ENCODE results near the gene GUSB.

DNA sequence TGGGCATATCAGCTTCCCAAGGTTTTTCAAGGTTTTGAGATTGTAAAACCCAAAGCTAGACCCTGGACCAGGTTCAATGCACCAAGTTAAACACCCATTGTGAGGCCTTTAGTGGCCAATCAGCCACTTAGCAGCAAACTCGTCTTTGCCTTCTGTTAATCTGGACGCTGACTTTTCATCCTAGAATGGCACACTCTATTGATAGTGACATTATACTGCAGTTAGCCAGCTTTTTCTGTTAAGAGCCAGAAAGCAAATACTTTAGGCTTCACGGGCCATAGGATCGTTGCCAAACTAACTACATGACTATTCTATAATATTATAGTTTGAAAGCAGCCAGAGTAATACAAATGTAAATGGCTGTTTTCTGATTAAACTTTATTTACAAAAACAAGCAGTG, 57.8 kb downstream of the GUSB start:
- TF ChIP-seq, protein P1, sequence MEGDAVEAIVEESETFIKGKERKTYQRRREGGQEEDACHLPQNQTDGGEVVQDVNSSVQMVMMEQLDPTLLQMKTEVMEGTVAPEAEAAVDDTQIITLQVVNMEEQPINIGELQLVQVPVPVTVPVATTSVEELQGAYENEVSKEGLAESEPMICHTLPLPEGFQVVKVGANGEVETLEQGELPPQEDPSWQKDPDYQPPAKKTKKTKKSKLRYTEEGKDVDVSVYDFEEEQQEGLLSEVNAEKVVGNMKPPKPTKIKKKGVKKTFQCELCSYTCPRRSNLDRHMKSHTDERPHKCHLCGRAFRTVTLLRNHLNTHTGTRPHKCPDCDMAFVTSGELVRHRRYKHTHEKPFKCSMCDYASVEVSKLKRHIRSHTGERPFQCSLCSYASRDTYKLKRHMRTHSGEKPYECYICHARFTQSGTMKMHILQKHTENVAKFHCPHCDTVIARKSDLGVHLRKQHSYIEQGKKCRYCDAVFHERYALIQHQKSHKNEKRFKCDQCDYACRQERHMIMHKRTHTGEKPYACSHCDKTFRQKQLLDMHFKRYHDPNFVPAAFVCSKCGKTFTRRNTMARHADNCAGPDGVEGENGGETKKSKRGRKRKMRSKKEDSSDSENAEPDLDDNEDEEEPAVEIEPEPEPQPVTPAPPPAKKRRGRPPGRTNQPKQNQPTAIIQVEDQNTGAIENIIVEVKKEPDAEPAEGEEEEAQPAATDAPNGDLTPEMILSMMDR (conservative IDR thresholded peaks at IDR 0.05; ENCODE audit: low read depth in 2 of 2) = no peak
- TF ChIP-seq EZH2 (IDR thresholded peaks at IDR 0.05; ENCODE audit: low read depth, unreplicated experiment) (no peak), POLR2AphosphoS5 (IDR thresholded peaks at IDR 0.05; ENCODE audit: low read depth) (no peak), NANOG (IDR thresholded peaks at IDR 0.05; ENCODE audit: borderline replicate concordance) (no peak), EZH2phosphoT487 (IDR thresholded peaks at IDR 0.05; ENCODE audit: unreplicated experiment) (no peak), JUNB (IDR thresholded peaks at IDR 0.05; ENCODE audit: unreplicated experiment) (no peak), CREB1 (CRISPR knock-in tag; IDR thresholded peaks at IDR 0.05; ENCODE audit: low read depth) (no peak), ZNF114 (CRISPR knock-in tag; IDR thresholded peaks at IDR 0.05) (no peak), STAT1 (IDR thresholded peaks at IDR 0.05; ENCODE audit: unreplicated experiment) (no peak)
- TF ChIP-seq, protein P2, sequence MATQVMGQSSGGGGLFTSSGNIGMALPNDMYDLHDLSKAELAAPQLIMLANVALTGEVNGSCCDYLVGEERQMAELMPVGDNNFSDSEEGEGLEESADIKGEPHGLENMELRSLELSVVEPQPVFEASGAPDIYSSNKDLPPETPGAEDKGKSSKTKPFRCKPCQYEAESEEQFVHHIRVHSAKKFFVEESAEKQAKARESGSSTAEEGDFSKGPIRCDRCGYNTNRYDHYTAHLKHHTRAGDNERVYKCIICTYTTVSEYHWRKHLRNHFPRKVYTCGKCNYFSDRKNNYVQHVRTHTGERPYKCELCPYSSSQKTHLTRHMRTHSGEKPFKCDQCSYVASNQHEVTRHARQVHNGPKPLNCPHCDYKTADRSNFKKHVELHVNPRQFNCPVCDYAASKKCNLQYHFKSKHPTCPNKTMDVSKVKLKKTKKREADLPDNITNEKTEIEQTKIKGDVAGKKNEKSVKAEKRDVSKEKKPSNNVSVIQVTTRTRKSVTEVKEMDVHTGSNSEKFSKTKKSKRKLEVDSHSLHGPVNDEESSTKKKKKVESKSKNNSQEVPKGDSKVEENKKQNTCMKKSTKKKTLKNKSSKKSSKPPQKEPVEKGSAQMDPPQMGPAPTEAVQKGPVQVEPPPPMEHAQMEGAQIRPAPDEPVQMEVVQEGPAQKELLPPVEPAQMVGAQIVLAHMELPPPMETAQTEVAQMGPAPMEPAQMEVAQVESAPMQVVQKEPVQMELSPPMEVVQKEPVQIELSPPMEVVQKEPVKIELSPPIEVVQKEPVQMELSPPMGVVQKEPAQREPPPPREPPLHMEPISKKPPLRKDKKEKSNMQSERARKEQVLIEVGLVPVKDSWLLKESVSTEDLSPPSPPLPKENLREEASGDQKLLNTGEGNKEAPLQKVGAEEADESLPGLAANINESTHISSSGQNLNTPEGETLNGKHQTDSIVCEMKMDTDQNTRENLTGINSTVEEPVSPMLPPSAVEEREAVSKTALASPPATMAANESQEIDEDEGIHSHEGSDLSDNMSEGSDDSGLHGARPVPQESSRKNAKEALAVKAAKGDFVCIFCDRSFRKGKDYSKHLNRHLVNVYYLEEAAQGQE (IDR thresholded peaks at IDR 0.05; ENCODE audit: unreplicated experiment) = no peak

Measured in GM23338 (cell line).